Measurements from ENCODE around the gene MITF.

- TF ChIP-seq CTCF (IDR thresholded peaks at IDR 0.05; ENCODE audit: low read depth, low read length, poor library complexity, severe bottlenecking), result no peak
- no peak for TF ChIP-seq EZH2phosphoT487 (IDR thresholded peaks at IDR 0.05; ENCODE audit: borderline replicate concordance, low read length)
Measured at GRCh38 chr3:69791106-69791505, 51.8 kb downstream of the MITF start.
